GM08714 (cell line): ENCODE results near the gene SPRR2E.
"Not testable (repeated sequence)": the region's sequence is repeated elsewhere in the genome, so short reads cannot be mapped to it uniquely, and the experiment has no call there.

Experiments used
- H3K4me3 ChIP-seq: fragments of 200-500 bp; sonication (Bioruptor generic); 2 replicates; pipeline ENCODE4 v1.5.1; 2014; ENCODE audit warnings: mild to moderate bottlenecking, low read length, inconsistent platforms
- ZNF274 ChIP-seq: IDR thresholded peaks from 2 replicates; pipeline ENCODE4 v1.6.1; 2012; ENCODE audit warnings: mild to moderate bottlenecking, low read depth, low read length

SPRR2E gene

DNA sequence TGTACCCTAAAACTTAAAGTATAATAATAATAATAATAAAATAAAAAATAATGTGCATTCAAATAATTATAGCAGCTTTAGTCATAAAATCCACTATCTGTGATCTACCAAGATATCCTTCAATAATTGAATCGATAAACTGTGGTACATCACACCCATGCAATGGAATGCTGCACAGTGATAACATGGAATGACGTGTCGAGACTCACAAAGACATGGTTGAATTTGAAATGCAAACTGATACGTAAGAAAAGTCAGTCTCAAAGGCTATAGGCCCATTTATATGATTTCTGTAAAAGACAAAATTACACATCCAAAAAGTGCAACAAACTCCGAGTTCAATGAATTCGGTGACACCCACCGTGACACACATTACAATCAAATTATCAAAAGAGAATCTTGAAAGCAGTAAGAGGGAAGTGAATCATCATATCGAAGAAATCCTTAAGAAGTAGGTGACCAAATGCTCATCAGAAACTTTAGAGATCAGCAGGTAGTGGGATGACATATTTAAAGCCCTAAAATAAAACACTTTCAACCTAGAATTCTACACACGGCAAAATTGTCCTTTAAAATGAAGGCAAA, 5.2 kb upstream of the SPRR2E start:
- no peak for TF ChIP-seq ZNF274
- no peak overlapping the region for H3K4me3 ChIP-seq

DNA sequence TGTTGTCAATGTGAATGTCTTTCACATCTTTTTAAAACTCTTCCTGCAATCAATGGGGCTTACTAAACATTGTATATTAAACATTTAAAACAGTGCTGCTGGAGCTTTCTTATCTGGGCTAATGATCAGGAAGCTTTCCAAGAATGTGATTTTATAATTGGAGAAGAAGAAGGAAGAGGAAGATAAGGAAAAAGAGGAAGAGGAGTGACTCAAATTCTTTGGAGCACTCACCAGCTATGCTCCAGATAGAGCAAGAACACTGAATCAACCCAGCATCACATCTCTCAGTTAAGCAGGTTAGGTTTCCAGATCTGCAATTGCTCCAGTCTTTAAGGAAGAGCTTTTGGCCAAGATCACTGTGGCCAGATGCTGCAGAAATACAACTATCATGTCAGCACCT, 1.4 kb upstream of the SPRR2E start:
- no peak for TF ChIP-seq ZNF274
- no peak overlapping the region for H3K4me3 ChIP-seq

- no peak overlapping the region for H3K4me3 ChIP-seq
- TF ChIP-seq ZNF274, result no peak
Observed at GRCh38 chr1:153087652-153088051, 6.7 kb downstream of the SPRR2E start.

- no peak for TF ChIP-seq ZNF274
- no peak overlapping the region for H3K4me3 ChIP-seq
Observed at GRCh38 chr1:153081736-153082135, 12.6 kb downstream of the SPRR2E start.

- H3K4me3 ChIP-seq, result no peak overlapping the region
- no peak for TF ChIP-seq ZNF274
Observed at GRCh38 chr1:153072806-153073726, 21.3 kb downstream of the SPRR2E start.

DNA sequence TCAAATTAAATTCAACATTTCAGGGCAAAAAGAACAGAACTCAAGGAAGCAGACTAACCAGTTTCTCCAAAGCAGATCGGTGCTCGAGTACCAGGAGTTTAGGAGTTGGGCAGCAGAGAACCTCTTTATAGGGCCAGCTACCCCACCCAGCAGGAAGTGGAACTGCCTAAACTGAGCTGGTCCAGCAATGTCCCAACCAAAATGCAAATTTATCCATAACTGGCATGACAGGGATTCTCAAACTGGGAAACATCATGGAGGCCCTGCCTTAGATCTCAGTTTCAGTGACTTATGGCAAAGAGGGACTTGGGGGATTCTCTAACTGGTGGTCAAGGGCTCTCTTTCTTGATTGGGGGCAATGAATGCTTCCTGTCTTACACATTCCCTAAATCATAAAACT, 22.8 kb downstream of the SPRR2E start, which contains the start of gene SPRR2B:
SPRR2B (minus strand) TSS at position 101 of the 400 bp plus-strand sequence. CDS start 772 bp downstream, outside the sequence.
- no peak for TF ChIP-seq ZNF274
- no peak within 1 kb of the TSS for H3K4me3 ChIP-seq

GRCh38 chr1:153070243-153070642, 24.1 kb downstream of the SPRR2E start:
- H3K4me3 ChIP-seq, result no peak overlapping the region
- TF ChIP-seq ZNF274, result no peak

DNA sequence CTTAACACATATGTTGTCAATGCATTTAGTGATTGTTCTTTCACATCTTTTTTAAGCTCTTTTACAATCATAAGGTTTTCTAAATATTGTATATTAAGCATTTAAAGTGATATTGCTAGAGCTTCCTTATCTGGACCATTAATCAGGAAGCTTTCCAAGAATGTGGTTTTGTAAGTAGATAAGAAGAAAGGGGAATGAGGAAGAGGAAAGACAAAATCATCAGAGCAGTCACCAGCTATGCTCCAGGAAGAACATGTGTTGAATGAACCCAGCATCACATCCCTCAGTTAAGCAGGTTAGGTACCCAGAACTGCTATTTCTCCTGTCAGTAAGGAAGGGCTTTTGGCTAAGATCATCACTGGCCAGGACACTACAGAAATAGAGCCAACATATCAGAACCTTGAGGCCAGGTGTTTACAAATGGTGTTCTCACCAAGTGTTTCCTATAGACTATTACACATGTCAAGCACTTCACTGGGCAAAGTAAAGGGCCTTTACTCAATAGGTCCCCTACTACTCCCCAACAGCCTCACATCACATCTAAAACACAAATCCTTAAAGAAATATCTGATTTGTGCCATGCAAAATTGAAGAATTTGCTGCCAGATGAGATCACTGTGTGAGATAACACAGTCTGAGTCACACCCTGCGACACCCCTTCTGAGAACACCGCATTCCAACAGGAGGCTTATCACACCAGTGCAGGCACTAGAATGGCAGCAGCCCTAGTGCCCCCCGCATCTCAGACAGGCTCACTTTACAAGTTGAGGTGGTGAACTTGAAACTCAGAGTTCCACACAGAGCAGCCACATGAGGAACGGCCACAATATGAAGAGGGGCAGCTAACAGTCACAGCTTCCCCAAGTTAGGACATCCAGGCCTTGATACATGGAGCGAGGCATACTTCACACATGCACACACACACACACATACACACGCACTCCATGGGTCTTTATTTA, 35.2 kb downstream of the SPRR2E start:
- TF ChIP-seq ZNF274, result no peak
- no peak overlapping the region for H3K4me3 ChIP-seq

DNA sequence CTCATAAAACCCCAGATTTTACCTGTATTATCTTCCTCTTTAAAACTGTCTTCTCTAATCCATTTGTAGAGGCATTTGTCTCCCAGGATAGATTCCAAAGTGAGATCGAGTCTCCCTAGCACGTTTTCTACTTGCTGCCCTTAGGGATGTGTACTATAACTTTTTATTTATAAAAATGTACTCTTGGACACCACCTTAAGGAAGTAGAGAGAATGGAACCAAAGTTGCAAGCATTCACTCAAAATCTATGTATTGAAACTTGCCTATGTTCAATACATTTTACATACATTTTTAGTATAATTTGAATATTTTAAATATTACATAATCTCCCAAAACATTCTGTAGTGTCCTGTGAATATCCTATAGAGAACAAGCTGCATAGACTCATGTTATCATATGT, 36.2 kb downstream of the SPRR2E start:
- TF ChIP-seq ZNF274, result no peak
- H3K4me3 ChIP-seq, result no peak overlapping the region

- no peak within 1 kb of the TSS for H3K4me3 ChIP-seq
- no peak for TF ChIP-seq ZNF274
Observed at GRCh38 chr1:153057375-153057774, 37.0 kb downstream of the SPRR2E start, which contains the start of gene SPRR2A. SPRR2A (minus strand) TSS chr1:153057512; CDS start chr1:153056735, 777 bp downstream.

- not testable (repeated sequence) for H3K4me3 ChIP-seq
Observed at GRCh38 chr1:153056111-153056510, 38.2 kb downstream of the SPRR2E start.

GRCh38 chr1:153049211-153049610, 45.1 kb downstream of the SPRR2E start:
- no peak overlapping the region for H3K4me3 ChIP-seq
- no peak for TF ChIP-seq ZNF274
